Activated CD8-positive, alpha-beta memory T cell treated with anti-CD3 and anti-CD28 coated beads, Interleukin-2, amount 50 U/mL, for 4 hours (primary cell): Measurements from ENCODE around the gene CAMTA1.

Experiments used
- DNase-seq: peaks from one replicate; pipeline ENCODE4 v3.0.0-alpha.2; 2020

The CAMTA1 gene

GRCh38 chr1:7174980-7175906 lies 390.0 kb downstream of the CAMTA1 start:
- no peak for DNase-seq

- DNase-seq, result no peak
Observed at GRCh38 chr1:7177021-7177420, 391.8 kb downstream of the CAMTA1 start.

GRCh38 chr1:7177438-7178146 lies 392.3 kb downstream of the CAMTA1 start:
- no peak for DNase-seq

- no peak for DNase-seq
Observed at GRCh38 chr1:7178336-7178735, 393.1 kb downstream of the CAMTA1 start.

- no peak for DNase-seq
Observed at GRCh38 chr1:7178741-7179140, 393.5 kb downstream of the CAMTA1 start.

GRCh38 chr1:7185721-7186120 lies 400.5 kb downstream of the CAMTA1 start:
- no peak for DNase-seq

- DNase-seq, result no peak
Observed at GRCh38 chr1:7186382-7187111, 401.3 kb downstream of the CAMTA1 start.

GRCh38 chr1:7187112-7187493 lies 401.8 kb downstream of the CAMTA1 start:
- no peak for DNase-seq

- no peak for DNase-seq
Observed at GRCh38 chr1:7190261-7190660, 405.0 kb downstream of the CAMTA1 start.

GRCh38 chr1:7192453-7192852 lies 407.2 kb downstream of the CAMTA1 start:
- no peak for DNase-seq

- DNase-seq, result no peak
Observed at GRCh38 chr1:7196036-7196911, 411.0 kb downstream of the CAMTA1 start.

GRCh38 chr1:7198664-7199063 lies 413.4 kb downstream of the CAMTA1 start:
- DNase-seq, result no peak

GRCh38 chr1:7199077-7199779 lies 414.0 kb downstream of the CAMTA1 start:
- no peak for DNase-seq

GRCh38 chr1:7207875-7208646 lies 422.8 kb downstream of the CAMTA1 start:
- DNase-seq, result no peak

- no peak for DNase-seq
Observed at GRCh38 chr1:7208647-7209180, 423.5 kb downstream of the CAMTA1 start.

- DNase-seq, result no peak
Observed at GRCh38 chr1:7209336-7209735, 424.1 kb downstream of the CAMTA1 start.

- no peak for DNase-seq
Observed at GRCh38 chr1:7218210-7218832, 433.1 kb downstream of the CAMTA1 start.

GRCh38 chr1:7219031-7219430 lies 433.8 kb downstream of the CAMTA1 start:
- no peak for DNase-seq

- DNase-seq, result no peak
Observed at GRCh38 chr1:7220007-7220406, 434.8 kb downstream of the CAMTA1 start.

- no peak for DNase-seq
Observed at GRCh38 chr1:7220712-7221252, 435.5 kb downstream of the CAMTA1 start.
